Small intestine (tissue), 7 donors: ENCODE results near the gene CSF1. TPM values are rescaled to one million over a fixed set of nuclear protein-coding genes. Genes with fewer than 3 reads are reported as not detected.

Experiments used
- DNase-seq, 2 donors: peaks; one replicate each; pipeline versions ENCODE4 v3.0.0 to v3.0.0-alpha.2; 2013
- FAIRE-seq: peaks from 2 replicates; lab custom pipeline; 2012; peaks lifted over from hg19 to GRCh38; lab: Jason Lieb, UNC
- H3K27ac ChIP-seq, 3 donors: one replicate each; pipeline ENCODE4 v1.5.1; 2013; ENCODE audit warnings: low read length in 2 of 3, mild to moderate bottlenecking in 2 of 3, control low read depth in 1 of 3, inconsistent platforms in 1 of 3, low read depth in 1 of 3, moderate library complexity in 1 of 3
- H3K27me3 ChIP-seq, 3 donors: one replicate each; pipeline ENCODE4 v1.6.1; 2013; ENCODE audit warnings: low read length in 3 of 3, inconsistent platforms in 1 of 3; ENCODE audit not compliant: control insufficient read depth in 3 of 3, insufficient read depth in 3 of 3
- H3K36me3 ChIP-seq, 3 donors: one replicate each; pipeline ENCODE4 v1.6.1; 2013; ENCODE audit warnings: low read length in 3 of 3, inconsistent platforms in 1 of 3, low read depth in 1 of 3, mild to moderate bottlenecking in 1 of 3, moderate library complexity in 1 of 3; ENCODE audit not compliant: control insufficient read depth in 3 of 3, insufficient read depth in 2 of 3
- H3K4me1 ChIP-seq, 3 donors: one replicate each; pipeline ENCODE4 v1.6.1; 2013; ENCODE audit warnings: low read length in 2 of 3, inconsistent platforms in 1 of 3, low read depth in 1 of 3, mild to moderate bottlenecking in 1 of 3, moderate library complexity in 1 of 3; ENCODE audit not compliant: control insufficient read depth in 3 of 3, insufficient read depth in 2 of 3
- H3K4me3 ChIP-seq, 3 donors: one replicate each; pipeline ENCODE4 v1.5.1; 2013; ENCODE audit warnings: low read length in 3 of 3, control low read depth in 1 of 3, inconsistent platforms in 1 of 3, low read depth in 1 of 3, mild to moderate bottlenecking in 1 of 3, moderate library complexity in 1 of 3
- H3K9me3 ChIP-seq, 2 donors: one replicate each; pipeline ENCODE4 v1.6.1; 2013; ENCODE audit warnings: low read depth in 1 of 2, low read length in 1 of 2; ENCODE audit not compliant: control insufficient read depth in 2 of 2, insufficient read depth in 1 of 2
- WGBS, 3 donors: extraction: QIAGEN DNeasy Blood & Tissue Kit; methylation state at CpG; one replicate each; pipeline ENCODE4 v1.1.7; 2013; 5-methylcytosine and 5-hydroxymethylcytosine counted together
- polyA plus RNA-seq, 4 donors: library from polyadenylated mRNA; stranded (reverse) in 3 of 4; unstranded in 1 of 4; fragments of 200-250 nt in 3 of 4; fragments of 120-200 nt in 1 of 4; gene quantifications; one replicate each; pipeline versions ENCODE4 v1.2.1 to v1.2.3, GENCODE V29; 2013
- donor health status: healthy with polysubstance abuse.
- donor health status: control.
- donor health status: control.
- donor health status: Bipolar disorder and iron deficiency.
- donor health status: healthy.

The CSF1 gene
- polyA plus RNA-seq, 4 donors: 0.89 to 15.5 (median 4.4) TPM

DNA sequence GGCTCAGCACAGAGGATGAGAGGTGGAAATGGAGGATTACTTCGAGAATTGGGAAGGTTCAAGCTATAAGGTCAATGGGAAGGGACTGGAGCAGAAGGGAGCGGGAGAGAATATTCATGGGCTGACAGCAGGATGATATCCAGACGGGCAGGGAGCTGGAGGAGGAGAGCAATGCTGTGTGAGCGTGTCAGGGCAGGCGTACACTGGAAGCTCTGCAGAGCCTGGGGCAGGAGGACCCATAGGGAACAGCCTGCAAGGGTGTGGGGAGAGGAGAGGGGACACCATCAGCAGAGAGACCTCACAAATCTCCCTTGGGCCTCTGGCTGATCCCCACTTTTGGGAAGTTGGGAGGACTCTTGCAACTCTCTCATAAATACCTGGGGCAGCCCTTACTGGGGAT, 13.7 kb downstream of the CSF1 start:
- no peak overlapping the region for H3K27ac ChIP-seq
- no peak overlapping the region for H3K4me3 ChIP-seq
- 84 to 87% (median 85%) methylated on average over 5 of the region's 5 CpGs for WGBS, 3 donors
- no peaks in the 10 kb centered on the region for H3K9me3 ChIP-seq
- peaks cover 10 to 19% (median 14%) of the 10 kb centered on the region in 3 donors for H3K4me1 ChIP-seq
- peaks cover 2 to 60% (median 12%) of the 10 kb centered on the region in 3 donors for H3K36me3 ChIP-seq
- DNase-seq: no peak
- H3K27me3 ChIP-seq: no peaks in the 10 kb centered on the region
- FAIRE-seq: no peak

DNA sequence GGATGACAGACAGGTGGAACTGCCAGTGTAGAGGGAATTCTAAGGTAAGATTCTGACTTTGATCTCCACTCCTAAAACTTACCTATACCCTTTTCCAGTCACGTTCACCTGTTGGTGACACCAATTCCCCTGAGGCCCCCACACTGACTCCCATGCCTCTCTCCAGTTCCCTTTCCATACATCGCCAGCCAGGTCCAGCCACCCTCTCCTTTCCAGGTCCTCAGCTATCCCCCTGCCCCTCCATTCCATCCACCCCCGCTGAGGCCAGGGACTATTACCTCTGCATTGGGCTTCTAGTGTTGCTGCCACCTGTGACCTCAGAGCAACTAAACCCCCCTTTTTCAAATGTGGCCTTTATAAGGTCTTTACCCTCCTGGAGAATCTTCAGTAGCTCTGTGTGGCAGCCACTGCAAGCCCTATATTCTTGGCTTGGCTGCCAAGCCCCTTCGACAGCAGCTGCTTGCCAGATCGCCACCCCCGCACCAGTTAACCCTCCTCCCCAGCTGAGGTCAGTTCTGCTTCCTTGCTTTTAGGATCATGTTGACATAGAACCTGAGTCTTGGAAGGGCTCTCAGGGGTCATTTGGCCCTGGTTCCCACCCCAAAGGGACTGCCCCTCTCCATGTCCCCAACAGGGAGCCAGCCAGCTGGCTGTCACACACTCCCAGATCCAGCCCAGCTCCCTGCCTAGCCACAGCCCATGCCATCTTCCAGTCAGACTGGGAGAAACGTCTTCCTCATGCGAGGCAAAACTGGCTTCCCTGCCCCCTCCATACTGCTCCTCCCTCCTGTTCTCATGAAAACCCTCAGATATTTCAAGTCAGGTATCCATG, 14.7 kb downstream of the CSF1 start:
- DNase-seq (no peak), FAIRE-seq (no peak)
- peak overlapping the region in 1 of 3 donors; percentile 43 for H3K27ac ChIP-seq
- peaks cover 14 to 30% (median 14%) of the 10 kb centered on the region in 3 donors for H3K4me1 ChIP-seq
- H3K27me3 ChIP-seq: no peaks in the 10 kb centered on the region
- H3K36me3 ChIP-seq: peaks cover 2 to 69% (median 12%) of the 10 kb centered on the region in 3 donors
- no peaks in the 10 kb centered on the region for H3K9me3 ChIP-seq
- 83 to 94% (median 91%) methylated on average over 8 of the region's 8 CpGs for WGBS, 3 donors
- no peak overlapping the region for H3K4me3 ChIP-seq

DNA sequence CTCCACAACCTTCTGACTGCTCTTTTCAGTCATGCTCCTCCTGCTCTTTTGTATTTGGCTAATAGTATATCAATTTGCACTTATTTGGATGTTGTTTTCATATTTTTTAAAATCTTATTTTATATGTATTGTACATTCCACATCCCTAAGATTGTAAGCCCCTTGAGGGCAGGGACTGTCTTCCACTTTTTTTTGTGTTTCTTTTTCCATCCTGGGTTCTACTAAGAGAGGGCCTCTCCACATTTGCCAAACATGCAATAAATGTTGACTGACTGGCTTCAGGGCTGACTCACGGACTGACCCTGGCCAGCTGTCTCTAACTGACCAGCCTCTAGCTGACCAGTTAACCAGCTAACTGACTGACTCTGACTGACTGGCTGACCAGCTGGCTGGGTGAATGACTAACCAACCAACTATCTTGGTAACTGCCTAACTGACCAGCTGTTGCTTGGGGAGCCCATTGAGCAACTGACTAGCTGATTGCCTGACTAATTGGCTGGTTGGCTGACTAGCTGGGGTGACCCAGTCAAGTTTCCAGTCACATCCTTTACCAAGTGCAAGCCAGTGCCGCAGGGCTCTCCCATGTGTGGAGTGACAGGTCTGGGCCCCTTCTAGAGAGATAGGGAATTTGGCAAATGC, 16.1 kb downstream of the CSF1 start:
- H3K4me1 ChIP-seq: peaks cover 16 to 44% (median 18%) of the 10 kb centered on the region in 3 donors
- WGBS, 3 donors: 79 to 91% (median 81%) methylated on average over 2 of the region's 2 CpGs
- H3K9me3 ChIP-seq: no peaks in the 10 kb centered on the region
- no peak overlapping the region for H3K4me3 ChIP-seq
- no peak for FAIRE-seq
- no peaks in the 10 kb centered on the region for H3K27me3 ChIP-seq
- DNase-seq: no peak
- H3K27ac ChIP-seq: peak overlapping the region in 1 of 3 donors; percentile 82
- peaks cover 2 to 73% (median 10%) of the 10 kb centered on the region in 3 donors for H3K36me3 ChIP-seq

DNA sequence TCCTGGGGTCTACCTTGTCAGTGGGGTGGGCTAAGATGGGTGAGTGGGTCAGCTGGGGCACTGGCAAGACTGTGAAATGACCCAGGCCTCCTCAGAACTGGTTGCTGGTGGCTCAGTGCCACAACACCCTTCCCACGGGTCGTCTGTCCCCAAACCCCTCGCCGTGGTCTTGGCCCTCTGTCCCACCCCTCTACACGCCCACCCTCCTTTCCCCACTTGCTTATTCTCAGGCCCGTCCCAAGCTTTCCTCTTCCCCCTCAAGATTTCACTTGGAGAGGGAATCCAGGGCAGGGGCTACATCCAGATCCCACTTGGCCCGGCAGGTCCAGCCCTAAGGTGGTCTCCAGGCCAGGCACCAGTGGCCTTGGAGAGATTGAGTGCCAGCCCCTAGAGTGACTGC, 16.7 kb downstream of the CSF1 start:
- Histone ChIP-seq H3K27me3 (no peaks in the 10 kb centered on the region), H3K4me3 (no peak overlapping the region), H3K27ac (peak overlapping the region in 1 of 3 donors; percentile 82), H3K4me1 (peaks cover 16 to 45% (median 18%) of the 10 kb centered on the region in 3 donors), H3K36me3 (peaks cover 2 to 67% (median 10%) of the 10 kb centered on the region in 3 donors), H3K9me3 (no peaks in the 10 kb centered on the region)
- DNase-seq: no peak
- 69 to 99% (median 95%) methylated on average over 6 to 7 of the region's 7 CpGs for WGBS, 3 donors
- FAIRE-seq: no peak

DNA sequence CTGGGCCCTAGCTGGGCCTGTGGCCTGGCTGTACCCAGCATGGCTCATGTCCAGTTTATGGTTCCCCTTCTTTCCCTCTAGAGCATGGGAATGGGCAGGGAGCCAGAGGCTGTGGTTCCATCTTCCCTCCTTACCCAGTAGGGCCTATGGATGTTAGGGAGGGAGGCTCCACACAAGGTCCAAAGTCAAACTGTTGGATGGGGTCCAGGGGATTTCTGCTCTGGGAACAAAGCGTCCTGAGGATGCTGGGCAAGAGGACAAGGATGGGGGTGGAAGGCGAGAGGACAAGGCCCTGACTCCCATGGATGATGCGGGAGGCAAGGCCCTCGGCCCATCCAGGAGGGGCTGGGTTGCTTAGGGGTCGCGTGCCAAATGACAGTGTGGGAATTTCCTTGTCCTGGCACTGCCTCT, 17.3 kb downstream of the CSF1 start:
- H3K9me3 ChIP-seq: no peaks in the 10 kb centered on the region
- 33 to 47% (median 40%) methylated on average over 6 of the region's 6 CpGs for WGBS, 3 donors
- peaks cover 2 to 62% (median 10%) of the 10 kb centered on the region in 3 donors for H3K36me3 ChIP-seq
- no peak for FAIRE-seq
- no peaks in the 10 kb centered on the region for H3K27me3 ChIP-seq
- peak overlapping the region in 1 of 3 donors; percentile 82 for H3K27ac ChIP-seq
- peaks cover 16 to 45% (median 18%) of the 10 kb centered on the region in 3 donors for H3K4me1 ChIP-seq
- DNase-seq: peak; percentile 34 to 86
- no peak overlapping the region for H3K4me3 ChIP-seq

DNA sequence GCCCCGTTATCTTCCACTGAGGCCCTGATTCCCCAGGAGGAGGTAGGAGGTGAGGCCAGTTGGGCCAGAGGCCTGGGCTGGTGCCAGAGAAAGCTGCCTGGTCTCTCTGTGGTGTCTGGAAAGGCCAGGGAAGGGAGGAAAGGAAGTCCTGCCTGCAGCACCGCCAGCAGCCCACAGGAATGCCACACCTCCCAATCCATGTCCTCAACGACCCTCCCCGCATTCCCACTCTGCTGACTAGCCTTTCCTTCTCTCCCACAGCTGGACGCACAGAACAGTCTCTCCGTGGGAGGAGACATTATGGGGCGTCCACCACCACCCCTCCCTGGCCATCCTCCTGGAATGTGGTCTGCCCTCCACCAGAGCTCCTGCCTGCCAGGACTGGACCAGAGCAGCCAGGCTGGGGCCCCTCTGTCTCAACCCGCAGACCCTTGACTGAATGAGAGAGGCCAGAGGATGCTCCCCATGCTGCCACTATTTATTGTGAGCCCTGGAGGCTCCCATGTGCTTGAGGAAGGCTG, 18.0 kb downstream of the CSF1 start:
- Histone ChIP-seq H3K4me1 (peaks cover 18 to 50% (median 18%) of the 10 kb centered on the region in 3 donors), H3K4me3 (no peak overlapping the region), H3K9me3 (no peaks in the 10 kb centered on the region), H3K36me3 (peaks cover 2 to 55% (median 7%) of the 10 kb centered on the region in 3 donors), H3K27ac (peak overlapping the region in 2 of 3 donors; percentile 41 to 82), H3K27me3 (no peaks in the 10 kb centered on the region)
- DNase-seq (no peak), FAIRE-seq (no peak)
- WGBS, 3 donors: 50 to 69% (median 65%) methylated on average over 8 of the region's 8 CpGs

DNA sequence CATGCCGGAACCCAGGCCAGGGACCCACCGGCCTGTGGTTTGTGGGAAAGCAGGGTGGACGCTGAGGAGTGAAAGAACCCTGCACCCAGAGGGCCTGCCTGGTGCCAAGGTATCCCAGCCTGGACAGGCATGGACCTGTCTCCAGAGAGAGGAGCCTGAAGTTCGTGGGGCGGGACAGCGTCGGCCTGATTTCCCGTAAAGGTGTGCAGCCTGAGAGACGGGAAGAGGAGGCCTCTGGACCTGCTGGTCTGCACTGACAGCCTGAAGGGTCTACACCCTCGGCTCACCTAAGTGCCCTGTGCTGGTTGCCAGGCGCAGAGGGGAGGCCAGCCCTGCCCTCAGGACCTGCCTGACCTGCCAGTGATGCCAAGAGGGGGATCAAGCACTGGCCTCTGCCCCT, 18.5 kb downstream of the CSF1 start:
- DNase-seq (no peak), FAIRE-seq (no peak)
- peaks cover 0 to 50% (median 7%) of the 10 kb centered on the region in 3 donors for H3K36me3 ChIP-seq
- H3K27me3 ChIP-seq: no peaks in the 10 kb centered on the region
- no peaks in the 10 kb centered on the region for H3K9me3 ChIP-seq
- WGBS, 3 donors: 83 to 87% (median 87%) methylated on average over 11 of the region's 11 CpGs
- H3K27ac ChIP-seq: no peak overlapping the region
- peaks cover 22 to 55% (median 22%) of the 10 kb centered on the region in 3 donors for H3K4me1 ChIP-seq
- no peak overlapping the region for H3K4me3 ChIP-seq

DNA sequence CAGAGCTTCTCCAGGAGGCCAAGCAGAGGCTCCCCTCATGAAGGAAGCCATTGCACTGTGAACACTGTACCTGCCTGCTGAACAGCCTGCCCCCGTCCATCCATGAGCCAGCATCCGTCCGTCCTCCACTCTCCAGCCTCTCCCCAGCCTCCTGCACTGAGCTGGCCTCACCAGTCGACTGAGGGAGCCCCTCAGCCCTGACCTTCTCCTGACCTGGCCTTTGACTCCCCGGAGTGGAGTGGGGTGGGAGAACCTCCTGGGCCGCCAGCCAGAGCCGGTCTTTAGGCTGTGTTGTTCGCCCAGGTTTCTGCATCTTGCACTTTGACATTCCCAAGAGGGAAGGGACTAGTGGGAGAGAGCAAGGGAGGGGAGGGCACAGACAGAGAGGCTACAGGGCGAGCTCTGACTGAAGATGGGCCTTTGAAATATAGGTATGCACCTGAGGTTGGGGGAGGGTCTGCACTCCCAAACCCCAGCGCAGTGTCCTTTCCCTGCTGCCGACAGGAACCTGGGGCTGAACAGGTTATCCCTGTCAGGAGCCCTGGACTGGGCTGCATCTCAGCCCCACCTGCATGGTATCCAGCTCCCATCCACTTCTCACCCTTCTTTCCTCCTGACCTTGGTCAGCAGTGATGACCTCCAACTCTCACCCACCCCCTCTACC, 19.1 kb downstream of the CSF1 start:
- no peak for FAIRE-seq
- Histone ChIP-seq H3K27ac (peak overlapping the region in 2 of 3 donors; percentile 60 to 61), H3K4me1 (peaks cover 22 to 61% (median 25%) of the 10 kb centered on the region in 3 donors), H3K9me3 (no peaks in the 10 kb centered on the region), H3K36me3 (peaks cover 0 to 44% (median 7%) of the 10 kb centered on the region in 3 donors), H3K4me3 (no peak overlapping the region), H3K27me3 (no peaks in the 10 kb centered on the region)
- peak; percentile 44 to 46 for DNase-seq
- 31 to 64% (median 46%) methylated on average over 11 of the region's 11 CpGs for WGBS, 3 donors
